ENCODE results near the gene SLC13A3.

The SLC13A3 gene

GRCh38 chr20:46552460-46553420, 98.5 kb downstream of the SLC13A3 start:
- no peak for FAIRE-seq

GRCh38 chr20:46551522-46552381, 99.5 kb downstream of the SLC13A3 start:
- FAIRE-seq = no peak

- no peak for FAIRE-seq
Observed at GRCh38 chr20:46550461-46550860, 100.8 kb downstream of the SLC13A3 start, which contains the start of gene OCSTAMP. Gene OCSTAMP (minus strand): TSS chr20:46550654. CDS start chr20:46550560, 94 bp downstream.

GRCh38 chr20:46549188-46549972, 101.9 kb downstream of the SLC13A3 start:
- FAIRE-seq = no peak

- no peak for FAIRE-seq
Observed at GRCh38 chr20:46548688-46549087, 102.6 kb downstream of the SLC13A3 start.

GRCh38 chr20:46547995-46548394, 103.3 kb downstream of the SLC13A3 start:
- no peak for FAIRE-seq

GRCh38 chr20:46546936-46547335, 104.3 kb downstream of the SLC13A3 start:
- no peak for FAIRE-seq

GRCh38 chr20:46546298-46546697, 105.0 kb downstream of the SLC13A3 start:
- FAIRE-seq = no peak

- no peak for FAIRE-seq
Observed at GRCh38 chr20:46545827-46546138, 105.5 kb downstream of the SLC13A3 start.

- FAIRE-seq = no peak
Observed at GRCh38 chr20:46545077-46545826, 106.0 kb downstream of the SLC13A3 start.

GRCh38 chr20:46544576-46544975, 106.7 kb downstream of the SLC13A3 start:
- no peak for FAIRE-seq

GRCh38 chr20:46543959-46544358, 107.3 kb downstream of the SLC13A3 start:
- no peak for FAIRE-seq

- FAIRE-seq = no peak
Observed at GRCh38 chr20:46543033-46543432, 108.2 kb downstream of the SLC13A3 start.

GRCh38 chr20:46541229-46541935, 109.9 kb downstream of the SLC13A3 start:
- FAIRE-seq = no peak

GRCh38 chr20:46539113-46539512, 112.1 kb downstream of the SLC13A3 start:
- FAIRE-seq = no peak

- no peak for FAIRE-seq
Observed at GRCh38 chr20:46530640-46531039, 120.6 kb downstream of the SLC13A3 start.

GRCh38 chr20:46523696-46524328, 127.4 kb downstream of the SLC13A3 start:
- no peak for FAIRE-seq

GRCh38 chr20:46523108-46523507, 128.2 kb downstream of the SLC13A3 start:
- FAIRE-seq = no peak

GRCh38 chr20:46520976-46521579, 130.2 kb downstream of the SLC13A3 start:
- no peak for FAIRE-seq

GRCh38 chr20:46520540-46520939, 130.7 kb downstream of the SLC13A3 start:
- no peak for FAIRE-seq

Measured in endometrium (tissue), 2 donors.